AG04449 (cell line): ENCODE data around the gene IL1RAPL1.

Experiments
- CTCF ChIA-PET: fragments of 350-600 bp; formaldehyde crosslinking; extraction: SDS; loops from one replicate; lab custom pipeline; 2021; ENCODE audit warnings: antibody characterized with exemption; lab: Yijun Ruan, JAX
- POLR2A ChIA-PET: fragments of 400-600, 350-600 bp; formaldehyde crosslinking; extraction: SDS; loops from one replicate; lab custom pipeline; 2020; ENCODE audit warnings: antibody characterized with exemption, inconsistent platforms; lab: Yijun Ruan, JAX
- DNase-seq: peaks from one replicate; pipeline ENCODE4 v3.0.0-alpha.2; 2010; ENCODE audit warnings: low read depth, low spot score
- H3K4me3 ChIP-seq: 2 replicates; pipeline ENCODE4 v1.5.1; 2011; ENCODE audit warnings: low read depth, mild to moderate bottlenecking, control low read depth, low read length
- TF ChIP-seq, protein P1 (sequence below): IDR thresholded peaks from one replicate; pipeline ENCODE4 v1.5.1; 2011; ENCODE audit warnings: mild to moderate bottlenecking, moderate library complexity, low read length, control low read depth, inconsistent platforms; ENCODE audit not compliant: insufficient read depth; ENCODE audit errors: missing control alignments

The IL1RAPL1 gene

DNA sequence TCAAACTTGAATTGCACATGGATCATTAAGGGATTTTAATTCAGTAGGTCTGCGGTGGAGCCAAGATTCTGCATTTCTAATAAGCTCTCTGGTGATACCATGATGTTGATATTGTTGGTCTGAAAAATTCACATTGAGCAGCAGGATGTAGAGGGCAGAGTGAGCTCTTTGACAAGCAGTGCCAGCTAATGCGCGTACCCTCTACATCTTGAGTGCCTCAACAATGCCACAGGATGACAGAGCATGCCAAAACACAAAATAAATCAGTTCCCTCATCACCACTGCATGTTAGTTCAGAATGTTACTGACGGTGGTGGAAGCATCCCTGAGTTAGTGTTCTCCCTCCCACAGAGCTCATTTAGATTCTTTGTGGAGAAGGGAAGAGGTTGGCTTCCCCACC, 23.5 kb downstream of the IL1RAPL1 start:
- ChIA-PET POLR2A (no interaction called here), CTCF (no interaction called here)
- no peak for DNase-seq
- no peak overlapping the region for H3K4me3 ChIP-seq
- TF ChIP-seq, protein P1, sequence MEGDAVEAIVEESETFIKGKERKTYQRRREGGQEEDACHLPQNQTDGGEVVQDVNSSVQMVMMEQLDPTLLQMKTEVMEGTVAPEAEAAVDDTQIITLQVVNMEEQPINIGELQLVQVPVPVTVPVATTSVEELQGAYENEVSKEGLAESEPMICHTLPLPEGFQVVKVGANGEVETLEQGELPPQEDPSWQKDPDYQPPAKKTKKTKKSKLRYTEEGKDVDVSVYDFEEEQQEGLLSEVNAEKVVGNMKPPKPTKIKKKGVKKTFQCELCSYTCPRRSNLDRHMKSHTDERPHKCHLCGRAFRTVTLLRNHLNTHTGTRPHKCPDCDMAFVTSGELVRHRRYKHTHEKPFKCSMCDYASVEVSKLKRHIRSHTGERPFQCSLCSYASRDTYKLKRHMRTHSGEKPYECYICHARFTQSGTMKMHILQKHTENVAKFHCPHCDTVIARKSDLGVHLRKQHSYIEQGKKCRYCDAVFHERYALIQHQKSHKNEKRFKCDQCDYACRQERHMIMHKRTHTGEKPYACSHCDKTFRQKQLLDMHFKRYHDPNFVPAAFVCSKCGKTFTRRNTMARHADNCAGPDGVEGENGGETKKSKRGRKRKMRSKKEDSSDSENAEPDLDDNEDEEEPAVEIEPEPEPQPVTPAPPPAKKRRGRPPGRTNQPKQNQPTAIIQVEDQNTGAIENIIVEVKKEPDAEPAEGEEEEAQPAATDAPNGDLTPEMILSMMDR, result no peak

DNA sequence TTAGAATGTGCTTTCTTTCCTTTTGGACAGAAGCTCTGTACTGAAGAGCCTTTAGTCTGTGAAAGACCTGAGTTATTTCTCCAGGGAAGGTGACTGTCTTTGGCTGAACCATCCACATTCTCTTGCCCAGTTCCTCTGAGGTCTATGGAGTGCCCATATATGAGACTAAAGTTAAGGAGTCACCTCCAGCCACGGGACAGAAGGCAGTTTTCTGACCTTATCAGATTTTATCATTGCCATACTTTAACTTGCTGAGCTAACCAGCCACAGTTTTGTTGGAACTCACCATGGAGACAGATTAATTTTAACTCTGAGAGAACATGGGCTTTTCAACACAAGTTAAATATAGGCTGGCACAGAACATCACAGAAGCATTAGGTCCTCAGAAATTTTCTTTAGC, 26.3 kb downstream of the IL1RAPL1 start:
- TF ChIP-seq, protein P1, result no peak
- ChIA-PET POLR2A (no interaction called here), CTCF (no interaction called here)
- DNase-seq, result no peak
- H3K4me3 ChIP-seq, result no peak overlapping the region

DNA sequence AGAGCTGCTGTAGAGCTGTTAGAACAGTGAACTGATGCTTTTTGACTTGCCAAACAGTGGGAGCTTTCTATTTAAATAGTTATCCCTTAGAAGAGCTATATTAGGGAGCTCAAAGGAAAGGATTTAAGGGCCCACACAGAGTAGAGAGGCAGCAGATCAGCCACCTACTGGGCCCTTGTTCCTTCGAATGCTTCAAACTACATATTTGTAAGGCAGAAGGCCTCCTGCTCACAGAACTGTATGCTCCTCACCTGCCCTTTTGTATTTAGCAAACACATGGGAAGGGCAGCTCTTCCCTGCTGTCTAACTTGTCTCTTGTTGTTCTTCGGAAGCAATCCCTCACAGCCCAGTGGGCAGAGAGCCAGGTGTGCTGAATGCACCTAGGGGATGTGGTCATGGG, 38.0 kb downstream of the IL1RAPL1 start:
- H3K4me3 ChIP-seq, result no peak overlapping the region
- ChIA-PET POLR2A (no interaction called here), CTCF (no interaction called here)
- TF ChIP-seq, protein P1, result no peak
- no peak for DNase-seq

DNA sequence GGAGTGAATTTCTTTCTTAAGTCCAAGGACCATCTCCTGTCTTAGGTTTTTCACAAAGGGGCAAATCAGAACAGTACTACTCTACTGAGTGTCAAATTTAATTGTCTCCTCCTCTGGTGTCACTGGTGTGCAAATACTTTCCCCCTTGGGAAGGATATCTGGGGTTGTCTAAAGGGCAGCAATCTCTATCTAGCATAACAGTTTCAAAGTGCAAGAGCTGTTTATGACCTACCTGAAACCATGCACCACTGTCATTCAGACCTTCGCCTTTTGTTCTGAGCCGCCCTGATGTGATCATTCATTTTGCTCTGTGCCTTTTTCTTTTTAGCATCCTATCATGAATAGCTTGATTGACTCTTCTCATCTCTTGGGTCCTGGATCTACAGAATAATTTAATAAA, 39.3 kb downstream of the IL1RAPL1 start:
- ChIA-PET POLR2A (no interaction called here), CTCF (no interaction called here)
- H3K4me3 ChIP-seq, result no peak overlapping the region
- TF ChIP-seq, protein P1, result no peak
- no peak for DNase-seq

DNA sequence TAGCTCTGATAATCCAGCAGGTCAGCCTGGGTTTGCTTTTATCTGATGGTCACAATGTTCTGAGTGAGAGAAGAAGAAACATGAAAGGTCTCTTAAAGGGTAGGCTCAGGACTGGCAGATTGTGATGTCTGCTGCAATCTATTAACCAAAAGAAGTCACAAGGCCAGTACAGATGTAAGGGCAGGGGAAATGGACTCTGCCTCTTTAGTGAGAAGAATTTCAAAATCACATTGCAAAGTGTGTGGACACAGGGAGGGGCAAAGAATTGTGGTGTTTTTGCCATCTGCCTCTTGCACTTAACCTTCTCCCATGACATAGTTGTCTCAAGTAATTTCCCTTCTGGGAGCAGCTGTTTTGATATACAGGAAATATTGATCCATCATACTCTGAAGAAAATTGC, 40.9 kb downstream of the IL1RAPL1 start:
- POLR2A ChIA-PET, result no interaction called here
- H3K4me3 ChIP-seq, result no peak overlapping the region
- TF ChIP-seq, protein P1, result no peak
- no peak for DNase-seq
- CTCF ChIA-PET, result no interaction called here

DNA sequence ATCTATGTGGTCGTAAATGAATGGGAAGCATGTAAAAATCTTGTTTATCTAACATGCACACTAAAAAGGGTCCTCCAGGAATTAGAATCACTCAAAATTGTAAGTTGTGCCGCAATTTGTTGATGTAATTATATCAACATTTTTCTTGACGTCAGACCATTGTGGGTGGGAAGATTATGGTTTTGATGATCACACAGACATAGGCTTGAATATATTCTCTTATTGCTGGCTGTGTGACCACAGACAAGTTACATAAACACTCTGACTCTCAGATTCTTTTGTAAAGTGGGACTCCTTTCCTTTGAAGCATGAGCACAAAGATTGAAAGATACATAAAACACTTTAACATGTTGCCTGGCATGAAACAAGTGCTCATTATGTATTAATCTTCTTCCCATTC, 51.5 kb downstream of the IL1RAPL1 start:
- TF ChIP-seq, protein P1, result no peak
- DNase-seq, result no peak
- H3K4me3 ChIP-seq, result no peak overlapping the region
- CTCF ChIA-PET, result no interaction called here
- POLR2A ChIA-PET, result no interaction called here
